Endodermal cell (in vitro differentiated cells): ENCODE measurements around the gene C16orf87. TPM values are rescaled to one million over a fixed set of nuclear protein-coding genes. Genes with fewer than 3 reads are reported as not detected.

Experiments used
- DNase-seq: peaks from one replicate; pipeline ENCODE4 v3.0.0-alpha.2; 2017
- H3K27ac ChIP-seq: 2 replicates; pipeline ENCODE4 v1.5.1; 2013; ENCODE audit warnings: mild to moderate bottlenecking, low read depth, low read length, moderate library complexity
- H3K27me3 ChIP-seq: 2 replicates; pipeline ENCODE4 v1.6.1; 2013; ENCODE audit warnings: mild to moderate bottlenecking, low read length, moderate library complexity; ENCODE audit not compliant: insufficient read depth, control insufficient read depth, poor library complexity, severe bottlenecking
- H3K36me3 ChIP-seq: 2 replicates; pipeline ENCODE4 v1.7.0; 2013; ENCODE audit warnings: mild to moderate bottlenecking, low read length, moderate library complexity; ENCODE audit not compliant: control insufficient read depth, insufficient read depth
- H3K4me1 ChIP-seq: one replicate; pipeline ENCODE4 v1.7.0; 2013; ENCODE audit warnings: low read length; ENCODE audit not compliant: control insufficient read depth, insufficient read depth
- H3K4me3 ChIP-seq: 2 replicates; pipeline ENCODE4 v1.5.1; 2013; ENCODE audit warnings: mild to moderate bottlenecking, low read length, moderate library complexity
- H3K9ac ChIP-seq: 2 replicates; pipeline ENCODE4 v1.6.1; 2013; ENCODE audit warnings: mild to moderate bottlenecking, low read length, moderate library complexity; ENCODE audit not compliant: poor library complexity, severe bottlenecking; ENCODE audit errors: extremely low read depth
- H3K9me3 ChIP-seq: 2 replicates; pipeline ENCODE4 v1.6.1; 2013; ENCODE audit warnings: mild to moderate bottlenecking, low read length, moderate library complexity; ENCODE audit not compliant: control insufficient read depth
- H3K27ac Mint-ChIP-seq: 2 replicates; pipeline ENCODE4 v1.8.0; 2020; ENCODE audit warnings: mixed read lengths
- H3K27me3 Mint-ChIP-seq: 2 replicates; pipeline ENCODE4 v1.8.0; 2021; ENCODE audit warnings: mild to moderate bottlenecking, mixed read lengths; ENCODE audit not compliant: insufficient read depth
- H3K36me3 Mint-ChIP-seq: 2 replicates; pipeline ENCODE4 v1.8.0; 2020; ENCODE audit warnings: low read depth, mixed read lengths
- H3K4me1 Mint-ChIP-seq: 2 replicates; pipeline ENCODE4 v1.8.0; 2020; ENCODE audit warnings: mixed read lengths
- H3K4me3 Mint-ChIP-seq: 2 replicates; pipeline ENCODE4 v1.8.0; 2020; ENCODE audit warnings: mild to moderate bottlenecking, moderate library complexity, mixed read lengths
- H3K9me3 Mint-ChIP-seq: 2 replicates; pipeline ENCODE4 v1.8.0; 2020; ENCODE audit warnings: mild to moderate bottlenecking, mixed read lengths
- CTCF ChIP-seq: fragments of 200-600 bp; sonication (generic); conservative IDR thresholded peaks from 2 replicates; pipeline ENCODE4 v1.5.0; 2021; ENCODE audit warnings: antibody characterized with exemption, mild to moderate bottlenecking
- WGBS, 2 experiments: methylation state at CpG; one replicate each; pipeline versions ENCODE4 v1.1.5 to v1.1.7; 2013; ENCODE audit warnings: missing lambda C conversion rate in 2 of 2, mixed read lengths in 1 of 2; ENCODE audit not compliant: insufficient coverage in 1 of 2, insufficient read length in 1 of 2; 5-methylcytosine and 5-hydroxymethylcytosine counted together
- total RNA-seq, 2 donors: library from RNA; stranded (reverse); fragmentation: NEBNext Ultra II Directional in 1 of 2; extraction: Animal tissue kit (Norgen Biotek cat#: 25700) in 1 of 2; gene quantifications; 2 replicates in 1 of 2; 3 replicates in 1 of 2; pipeline ENCODE4 v1.2.1, GENCODE V29; 2021

The C16orf87 gene
- total RNA-seq, 2 donors from 2014 or later, result 20.6 to 22.7 TPM

GRCh38 chr16:46862555-46863447 lies 31.8 kb upstream of the C16orf87 start:
- no peak for TF ChIP-seq CTCF
- 93% methylated on average over 9 to 15 of the region's 16 CpGs for WGBS, 2 experiments
- Histone ChIP-seq H3K4me3 (no peak overlapping the region), H3K9ac (no peak overlapping the region), H3K9me3 (no peaks in the 10 kb centered on the region), H3K4me1 (no peaks in the 10 kb centered on the region), H3K36me3 (no peaks in the 10 kb centered on the region), H3K27me3 (no peaks in the 10 kb centered on the region), H3K27ac (no peak overlapping the region)
- Mint-ChIP-seq H3K27me3 (no peaks in the 10 kb centered on the region), H3K36me3 (no peaks in the 10 kb centered on the region), H3K4me1 (no peaks in the 10 kb centered on the region), H3K27ac (no peak overlapping the region), H3K9me3 (peaks cover 13% of the 10 kb centered on the region), H3K4me3 (no peak overlapping the region)
- no peak for DNase-seq

- DNase-seq, result no peak
- H3K4me3 ChIP-seq, result no peak overlapping the region
- H3K9ac ChIP-seq, result no peak overlapping the region
- Mint-ChIP-seq H3K27ac (no peak overlapping the region), H3K4me1 (peaks cover 3% of the 10 kb centered on the region), H3K4me3 (no peak overlapping the region), H3K36me3 (no peaks in the 10 kb centered on the region), H3K27me3 (no peaks in the 10 kb centered on the region), H3K9me3 (peaks cover 7% of the 10 kb centered on the region)
- H3K4me1 ChIP-seq, result no peaks in the 10 kb centered on the region
- no peak for TF ChIP-seq CTCF
- WGBS, 2 experiments, result 80 to 86% methylated on average over 4 to 5 of the region's 5 CpGs
- no peaks in the 10 kb centered on the region for H3K9me3 ChIP-seq
- no peaks in the 10 kb centered on the region for H3K27me3 ChIP-seq
- H3K27ac ChIP-seq, result no peak overlapping the region
- no peaks in the 10 kb centered on the region for H3K36me3 ChIP-seq
These were observed 28.8 kb upstream of the C16orf87 start for GRCh38 chr16:46859719-46860152.

GRCh38 chr16:46858151-46858550 lies 27.2 kb upstream of the C16orf87 start:
- H3K4me3 ChIP-seq, result no peak overlapping the region
- no peak for TF ChIP-seq CTCF
- no peaks in the 10 kb centered on the region for H3K4me1 ChIP-seq
- H3K4me3 Mint-ChIP-seq, result no peak overlapping the region
- no peaks in the 10 kb centered on the region for H3K36me3 Mint-ChIP-seq
- peaks cover 6% of the 10 kb centered on the region for H3K4me1 Mint-ChIP-seq
- H3K27me3 ChIP-seq, result no peaks in the 10 kb centered on the region
- H3K36me3 ChIP-seq, result no peaks in the 10 kb centered on the region
- H3K27ac ChIP-seq, result no peak overlapping the region
- no peak overlapping the region for H3K27ac Mint-ChIP-seq
- H3K9ac ChIP-seq, result no peak overlapping the region
- peaks cover 7% of the 10 kb centered on the region for H3K9me3 Mint-ChIP-seq
- no peaks in the 10 kb centered on the region for H3K9me3 ChIP-seq
- no peaks in the 10 kb centered on the region for H3K27me3 Mint-ChIP-seq
- 92 to 93% methylated on average over 4 to 6 of the region's 6 CpGs for WGBS, 2 experiments
- DNase-seq, result no peak
